HS-27A (cell line): ENCODE data around the gene DNALI1.

Experiments
- DNase-seq: peaks from one replicate; pipeline ENCODE4 v3.0.0-alpha.2; 2012; ENCODE audit warnings: low read depth, missing footprints

The DNALI1 gene

DNA sequence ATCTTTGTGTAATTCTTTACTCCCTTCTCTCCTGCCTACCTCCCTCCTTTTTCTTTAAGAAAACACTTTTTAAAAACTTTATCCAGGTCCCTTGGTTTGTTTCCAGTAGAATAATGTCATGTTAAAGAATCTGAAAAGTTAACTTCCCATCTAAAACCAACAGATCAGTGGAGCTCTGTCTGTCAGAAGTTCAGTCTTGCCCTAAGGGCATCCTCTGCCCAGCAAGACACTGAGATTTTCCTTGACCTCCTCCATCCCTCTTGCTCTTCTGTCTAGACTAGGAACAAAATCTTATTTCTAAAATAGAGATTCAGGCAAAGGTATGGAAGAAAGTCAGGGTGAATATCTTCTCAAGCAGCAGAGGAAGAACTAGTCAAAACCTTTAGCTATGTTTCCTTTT is 44.7 kb downstream of the DNALI1 start:
- DNase-seq = no peak

DNA sequence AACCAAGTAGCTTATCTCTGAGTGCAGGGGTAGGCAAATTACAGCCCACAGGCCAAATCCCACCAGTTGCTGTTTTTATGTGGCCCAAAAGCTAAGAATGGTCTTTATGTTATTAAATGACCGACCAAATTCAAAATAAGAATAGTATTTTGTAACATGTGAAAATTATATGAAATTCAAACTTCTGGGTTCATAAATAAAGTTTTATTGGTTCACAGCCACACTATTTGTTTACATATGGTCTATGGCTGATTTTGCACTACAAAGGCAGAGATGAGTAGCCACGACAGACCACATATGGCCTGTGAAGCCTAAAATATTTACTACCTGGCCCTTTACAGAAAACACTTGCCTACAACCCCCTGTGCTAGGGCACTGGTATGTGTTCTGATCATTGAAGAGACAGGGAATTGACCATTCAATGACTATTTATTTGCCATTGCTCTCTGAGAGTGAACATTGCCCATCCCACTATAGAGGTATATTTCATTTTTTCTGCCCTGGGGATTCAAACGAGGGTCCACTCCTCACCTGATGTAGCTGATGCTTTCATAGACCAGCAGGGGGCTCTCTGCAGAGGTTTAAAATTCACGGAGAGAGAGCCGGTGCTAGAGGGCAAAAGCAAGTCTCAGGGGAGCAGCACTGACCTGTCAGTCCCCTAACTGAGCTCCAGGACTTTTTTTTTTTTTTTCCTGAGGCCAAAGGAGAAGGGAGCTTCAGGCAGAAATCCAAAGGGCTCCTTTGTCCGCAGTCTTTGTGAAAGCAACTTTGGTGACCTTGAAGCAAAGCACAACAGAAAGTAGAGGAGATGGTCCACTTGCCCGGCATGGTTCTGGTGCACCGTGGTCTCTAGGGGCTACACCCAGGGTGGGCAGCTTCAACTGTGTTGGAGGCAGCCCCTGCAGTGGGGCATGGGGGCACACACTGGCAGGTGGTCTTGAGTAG is 46.3 kb downstream of the DNALI1 start:
- DNase-seq = no peak

DNA sequence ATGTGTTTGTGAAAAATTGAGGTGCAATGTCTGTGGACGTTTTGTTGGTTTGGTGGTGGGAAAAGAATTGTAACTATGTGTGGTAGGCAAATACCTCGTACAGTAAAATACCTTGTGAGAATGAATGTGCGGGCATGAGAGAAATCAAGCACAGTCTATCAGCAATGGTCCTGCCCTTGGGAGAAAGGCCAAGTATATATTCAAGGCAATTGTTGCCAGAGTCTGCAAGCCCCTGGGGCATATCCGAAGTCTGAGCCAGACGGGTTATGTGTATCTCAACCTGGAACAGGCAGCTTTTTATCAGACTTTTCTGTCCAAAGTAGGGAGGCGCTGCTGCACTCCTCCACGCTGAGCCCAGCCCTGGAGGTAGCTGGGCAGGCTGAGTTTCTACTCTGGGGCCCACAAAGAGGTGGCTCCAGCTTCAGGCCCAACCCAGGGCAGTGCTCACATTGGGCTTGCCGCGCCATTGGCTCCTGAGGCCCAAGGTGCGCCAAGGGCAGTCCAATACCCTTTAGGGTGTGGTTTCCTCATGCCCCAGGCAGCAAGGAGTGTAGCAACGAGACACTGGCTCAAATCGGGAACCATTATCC is 48.4 kb downstream of the DNALI1 start:
- no peak for DNase-seq

DNA sequence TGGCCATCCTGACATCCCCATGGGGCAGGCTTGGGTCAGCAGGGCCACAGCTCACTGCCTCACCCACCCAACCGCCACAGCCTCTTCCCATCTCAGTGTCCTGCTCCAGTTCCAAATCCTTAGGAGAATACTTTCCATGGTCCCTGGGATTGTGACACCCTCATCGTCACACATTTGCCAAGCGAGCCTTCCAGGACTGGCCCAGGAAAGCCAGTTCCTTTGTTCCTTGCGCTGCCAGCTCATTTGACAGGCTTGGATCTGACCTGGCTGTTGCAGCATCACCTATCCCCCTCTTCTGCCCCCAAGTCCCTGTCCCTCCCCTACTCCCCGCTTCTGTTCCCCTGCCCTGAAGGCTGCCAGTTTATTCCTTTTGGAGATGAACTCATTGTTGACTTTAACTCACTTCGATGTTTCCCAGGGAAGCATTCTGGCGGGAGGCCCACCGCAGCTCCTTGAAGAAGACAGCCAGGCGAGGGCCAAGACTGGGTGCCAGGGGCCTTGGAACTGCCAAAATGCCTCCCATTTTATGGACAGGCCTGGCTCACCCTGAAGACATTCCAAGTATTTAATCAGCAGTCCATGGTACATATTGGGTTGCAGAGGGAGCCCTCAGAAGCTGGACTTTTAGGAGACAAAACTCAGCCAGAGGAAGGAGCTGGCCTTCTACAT is 49.2 kb downstream of the DNALI1 start:
- no peak for DNase-seq

DNA sequence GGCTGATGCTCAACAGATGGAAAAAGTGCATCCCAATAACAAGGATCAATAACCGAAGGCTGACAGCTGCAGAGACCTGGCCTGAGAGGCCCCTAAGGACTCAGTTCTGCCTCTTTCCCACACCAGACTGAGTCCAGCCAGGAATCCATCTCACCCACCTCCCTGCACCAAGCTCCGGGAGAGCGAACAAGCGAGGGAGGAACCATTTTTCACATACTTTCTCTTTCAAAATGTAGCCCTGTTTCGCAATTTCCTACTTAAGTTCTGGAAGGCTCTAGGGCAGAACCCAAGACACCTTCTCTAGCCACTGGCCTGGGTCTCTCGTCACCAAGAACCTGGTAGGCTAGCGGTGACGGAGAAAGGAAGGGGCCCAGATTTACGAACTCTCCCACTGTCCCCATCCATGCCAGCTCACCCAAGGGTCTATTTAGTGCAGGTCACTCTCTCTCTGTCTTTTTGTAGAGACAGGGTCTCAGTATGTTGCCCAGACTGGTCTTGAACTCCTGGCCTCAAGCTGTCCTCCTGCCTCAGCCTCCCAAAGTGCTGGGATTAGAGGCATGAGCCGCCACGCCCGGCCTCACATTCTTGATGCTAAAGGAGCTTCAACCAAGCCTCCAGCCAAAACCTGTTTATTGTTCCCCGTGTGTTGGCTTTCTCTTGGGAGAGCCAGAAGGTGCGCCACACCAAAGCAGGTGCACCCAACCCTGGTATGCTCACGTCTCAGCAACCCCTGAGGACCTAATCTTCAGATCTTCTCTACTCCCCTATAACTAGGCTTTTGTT is 49.9 kb downstream of the DNALI1 start:
- no peak for DNase-seq

- no peak for DNase-seq
Observed at GRCh38 chr1:37609002-37609401, 52.3 kb downstream of the DNALI1 start.

- DNase-seq = no peak
Observed at GRCh38 chr1:37609994-37610393, 53.3 kb downstream of the DNALI1 start.

GRCh38 chr1:37612186-37612585 is 55.4 kb downstream of the DNALI1 start:
- no peak for DNase-seq

- DNase-seq = no peak
Observed at GRCh38 chr1:37614105-37614504, 57.4 kb downstream of the DNALI1 start.

GRCh38 chr1:37616330-37616729 is 59.6 kb downstream of the DNALI1 start:
- no peak for DNase-seq
